H9 (cell line): ENCODE data around the gene PLEKHA7. TPM values are rescaled to one million over a fixed set of nuclear protein-coding genes. Genes with fewer than 3 reads are reported as not detected.
"Not testable (repeated sequence)": the region's sequence is repeated elsewhere in the genome, so short reads cannot be mapped to it uniquely, and the experiment has no call there.

ENCODE experiments used
- DNase-seq: peaks from one replicate; pipeline ENCODE4 v3.0.0-alpha.2; 2017
- H2AFZ ChIP-seq: one replicate; pipeline ENCODE4 v1.6.1; 2013; ENCODE audit warnings: mild to moderate bottlenecking, low read length, control low read depth, moderate library complexity
- H2AK5ac ChIP-seq: 2 replicates; pipeline ENCODE4 v1.6.1; 2013; ENCODE audit warnings: low read length, control low read depth, mixed read lengths; ENCODE audit not compliant: insufficient read length
- H2BK120ac ChIP-seq: one replicate; pipeline ENCODE4 v1.6.1; 2013; ENCODE audit warnings: low read depth, mild to moderate bottlenecking, low read length, control low read depth, inconsistent platforms; ENCODE audit not compliant: poor library complexity, severe bottlenecking
- H2BK12ac ChIP-seq: 2 replicates; pipeline ENCODE4 v1.6.1; 2013; ENCODE audit warnings: low read length, control low read depth, mixed read lengths, low read depth; ENCODE audit not compliant: insufficient read length
- H2BK15ac ChIP-seq: 2 replicates; pipeline ENCODE4 v1.6.1; 2013; ENCODE audit warnings: low read depth, low read length, control low read depth
- H2BK20ac ChIP-seq: one replicate; pipeline ENCODE4 v1.6.1; 2013; ENCODE audit warnings: low read depth, mild to moderate bottlenecking, low read length, control low read depth, inconsistent platforms; ENCODE audit not compliant: poor library complexity, severe bottlenecking
- H2BK5ac ChIP-seq: 2 replicates; pipeline ENCODE4 v1.6.1; 2013; ENCODE audit warnings: low read length, control low read depth, mixed read lengths; ENCODE audit not compliant: insufficient read length
- H3K14ac ChIP-seq: 2 replicates; pipeline ENCODE4 v1.6.1; 2013; ENCODE audit warnings: low read length, control low read depth; ENCODE audit not compliant: insufficient read depth
- H3K18ac ChIP-seq: 2 replicates; pipeline ENCODE4 v1.6.1; 2013; ENCODE audit warnings: low read depth, mild to moderate bottlenecking, mixed read lengths, low read length, control low read depth; ENCODE audit not compliant: insufficient read length
- H3K23ac ChIP-seq: 2 replicates; pipeline ENCODE4 v1.6.1; 2013; ENCODE audit warnings: low read length, control low read depth, mixed read lengths, low read depth; ENCODE audit not compliant: insufficient read length
- H3K23me2 ChIP-seq: 2 replicates; pipeline ENCODE4 v1.6.1; 2013; ENCODE audit warnings: low read depth, mild to moderate bottlenecking, mixed read lengths, low read length, control low read depth; ENCODE audit not compliant: insufficient read length, poor library complexity, severe bottlenecking
- H3K27ac ChIP-seq: 2 replicates; pipeline ENCODE4 v1.5.1; 2013; ENCODE audit warnings: low read length, control low read depth, mixed read lengths, low read depth; ENCODE audit not compliant: insufficient read length
- H3K27me3 ChIP-seq: 2 replicates; pipeline ENCODE4 v1.6.1; 2013; ENCODE audit warnings: low read length, control low read depth, inconsistent platforms; ENCODE audit not compliant: insufficient read depth
- H3K4ac ChIP-seq: 2 replicates; pipeline ENCODE4 v1.6.1; 2013; ENCODE audit warnings: low read depth, mild to moderate bottlenecking, control low read depth, inconsistent platforms, low read length, moderate library complexity
- H3K4me1 ChIP-seq: 2 replicates; pipeline ENCODE4 v1.6.1; 2013; ENCODE audit warnings: low read length, control low read depth, inconsistent platforms; ENCODE audit not compliant: insufficient read depth
- H3K4me2 ChIP-seq: 2 replicates; pipeline ENCODE4 v1.6.1; 2013; ENCODE audit warnings: low read length, control low read depth, mixed read lengths; ENCODE audit not compliant: insufficient read length, insufficient read depth
- H3K56ac ChIP-seq: 2 replicates; pipeline ENCODE4 v1.6.1; 2013; ENCODE audit warnings: low read depth, mild to moderate bottlenecking, mixed read lengths, low read length, control low read depth; ENCODE audit not compliant: insufficient read length
- H3K79me1 ChIP-seq: 2 replicates; pipeline ENCODE4 v1.6.1; 2013; ENCODE audit warnings: low read depth, mild to moderate bottlenecking, moderate library complexity, low read length, control low read depth, inconsistent platforms; ENCODE audit not compliant: insufficient read depth, poor library complexity, severe bottlenecking
- H3K79me2 ChIP-seq: 2 replicates; pipeline ENCODE4 v1.6.1; 2013; ENCODE audit warnings: low read length, control low read depth, inconsistent platforms; ENCODE audit not compliant: insufficient read depth
- H3K9ac ChIP-seq: 2 replicates; pipeline ENCODE4 v1.6.1; 2013; ENCODE audit warnings: low read length, control low read depth, mixed read lengths; ENCODE audit not compliant: insufficient read length; ENCODE audit errors: extremely low read depth
- H3K9me3 ChIP-seq: one replicate; pipeline ENCODE4 v1.6.1; 2013; ENCODE audit warnings: low read depth, low read length, inconsistent platforms; ENCODE audit not compliant: control insufficient read depth
- H3T11ph ChIP-seq: one replicate; pipeline ENCODE4 v1.6.1; 2013; ENCODE audit warnings: mild to moderate bottlenecking, low read length, control low read depth, inconsistent platforms
- H4K20me1 ChIP-seq: one replicate; pipeline ENCODE4 v1.6.1; 2013; ENCODE audit not compliant: control insufficient read depth, insufficient read length, insufficient read depth
- H4K5ac ChIP-seq: 2 replicates; pipeline ENCODE4 v1.6.1; 2013; ENCODE audit warnings: low read depth, mild to moderate bottlenecking, mixed read lengths, low read length, control low read depth; ENCODE audit not compliant: insufficient read length
- H4K8ac ChIP-seq: replicated peaks from 2 replicates; pipeline ENCODE4 v1.6.1; 2013; ENCODE audit warnings: low read length, control low read depth, mixed read lengths, low read depth; ENCODE audit not compliant: insufficient read length
- H4K91ac ChIP-seq: 2 replicates; pipeline ENCODE4 v1.6.1; 2013; ENCODE audit warnings: low read depth, mild to moderate bottlenecking, moderate library complexity, mixed read lengths, low read length, control low read depth; ENCODE audit not compliant: insufficient read length
- H3K27ac Mint-ChIP-seq, 3 experiments: 2 replicates in 2 of 3; 3 replicates in 1 of 3; pipeline ENCODE4 v1.8.0; 2020 to 2021; ENCODE audit warnings: mixed read lengths in 3 of 3, mild to moderate bottlenecking in 1 of 3, moderate library complexity in 1 of 3
- H3K27me3 Mint-ChIP-seq: 2 replicates; pipeline ENCODE4 v1.8.0; 2021; ENCODE audit warnings: low read depth, mild to moderate bottlenecking, moderate library complexity, mixed read lengths
- H3K36me3 Mint-ChIP-seq, 3 experiments: 2 replicates in 2 of 3; 3 replicates in 1 of 3; pipeline ENCODE4 v1.8.0; 2020 to 2021; ENCODE audit warnings: low read depth in 3 of 3, mixed read lengths in 3 of 3; ENCODE audit not compliant: insufficient read depth in 1 of 3
- H3K4me1 Mint-ChIP-seq, 2 experiments: 2 replicates each; pipeline ENCODE4 v1.8.0; 2020; ENCODE audit warnings: mixed read lengths in 2 of 2
- H3K4me3 Mint-ChIP-seq, 2 experiments: 2 replicates in 1 of 2; 3 replicates in 1 of 2; pipeline ENCODE4 v1.8.0; 2020 to 2021; ENCODE audit warnings: mild to moderate bottlenecking in 2 of 2, mixed read lengths in 2 of 2, moderate library complexity in 1 of 2
- H3K9me3 Mint-ChIP-seq, 2 experiments: 2 replicates in 1 of 2; 3 replicates in 1 of 2; pipeline ENCODE4 v1.8.0; 2020; ENCODE audit warnings: mild to moderate bottlenecking in 2 of 2, mixed read lengths in 2 of 2, moderate library complexity in 1 of 2
- WGBS: extraction: QIAGEN DNeasy Blood & Tissue Kit; methylation state at CpG from one replicate; pipeline ENCODE4 v1.1.7; 2013; ENCODE audit warnings: missing lambda C conversion rate, low lambda C conversion rate, mixed read lengths; ENCODE audit not compliant: insufficient read length; ENCODE audit errors: extremely low coverage; 5-methylcytosine and 5-hydroxymethylcytosine counted together
- total RNA-seq: library from RNA; stranded (reverse); gene quantifications from 2 replicates; pipeline ENCODE4 v1.2.1, GENCODE V29; 2021
- TF ChIP-seq, protein P1 (sequence below): fragments of 200-600 bp; sonication (generic); conservative IDR thresholded peaks from 3 replicates; pipeline ENCODE4 v1.8.0; 2021; ENCODE audit warnings: antibody characterized with exemption, mild to moderate bottlenecking

Gene PLEKHA7
- total RNA-seq, 1 experiment from 2014 or later = 21.0 TPM

DNA sequence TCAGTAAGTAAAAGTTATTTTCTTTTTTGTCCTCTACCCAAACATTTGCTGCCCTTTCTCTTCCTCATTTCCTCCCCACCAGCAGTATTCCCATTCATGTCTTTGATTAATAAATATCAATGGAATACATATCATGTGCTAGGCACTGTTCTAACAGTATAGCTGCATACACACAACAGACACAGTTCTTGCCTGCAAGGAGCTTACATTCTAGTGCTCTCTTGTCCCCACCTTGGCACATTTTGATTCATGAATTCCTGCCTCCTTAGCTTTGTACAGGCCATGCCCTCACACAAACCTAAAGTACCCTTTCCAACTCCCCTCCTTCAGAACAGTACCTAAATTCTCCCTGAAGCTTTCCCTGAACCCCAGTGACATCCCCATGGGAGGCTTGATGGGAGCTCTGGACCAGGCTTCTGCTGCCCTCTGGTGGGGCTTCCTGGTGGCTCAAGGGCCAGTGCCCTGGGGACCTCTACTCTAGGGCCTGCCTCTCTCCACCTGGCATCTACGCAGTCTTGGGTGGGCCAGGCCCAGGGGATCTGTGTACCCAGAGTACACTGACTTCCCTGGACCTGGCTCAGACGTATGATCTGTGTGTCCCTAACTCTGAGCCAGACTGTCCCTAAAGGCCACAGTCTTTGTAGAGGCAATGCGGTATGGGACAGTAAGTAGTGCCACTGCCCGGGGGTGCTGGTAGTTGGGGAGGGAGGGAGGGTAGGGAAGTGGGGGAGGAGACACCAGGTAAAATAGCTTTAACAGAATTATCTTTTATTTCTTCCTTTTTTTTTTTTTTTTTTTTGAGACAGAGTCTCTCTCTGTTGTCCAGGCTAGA lies 49.2 kb upstream of the PLEKHA7 start:
- TF ChIP-seq, protein P1, sequence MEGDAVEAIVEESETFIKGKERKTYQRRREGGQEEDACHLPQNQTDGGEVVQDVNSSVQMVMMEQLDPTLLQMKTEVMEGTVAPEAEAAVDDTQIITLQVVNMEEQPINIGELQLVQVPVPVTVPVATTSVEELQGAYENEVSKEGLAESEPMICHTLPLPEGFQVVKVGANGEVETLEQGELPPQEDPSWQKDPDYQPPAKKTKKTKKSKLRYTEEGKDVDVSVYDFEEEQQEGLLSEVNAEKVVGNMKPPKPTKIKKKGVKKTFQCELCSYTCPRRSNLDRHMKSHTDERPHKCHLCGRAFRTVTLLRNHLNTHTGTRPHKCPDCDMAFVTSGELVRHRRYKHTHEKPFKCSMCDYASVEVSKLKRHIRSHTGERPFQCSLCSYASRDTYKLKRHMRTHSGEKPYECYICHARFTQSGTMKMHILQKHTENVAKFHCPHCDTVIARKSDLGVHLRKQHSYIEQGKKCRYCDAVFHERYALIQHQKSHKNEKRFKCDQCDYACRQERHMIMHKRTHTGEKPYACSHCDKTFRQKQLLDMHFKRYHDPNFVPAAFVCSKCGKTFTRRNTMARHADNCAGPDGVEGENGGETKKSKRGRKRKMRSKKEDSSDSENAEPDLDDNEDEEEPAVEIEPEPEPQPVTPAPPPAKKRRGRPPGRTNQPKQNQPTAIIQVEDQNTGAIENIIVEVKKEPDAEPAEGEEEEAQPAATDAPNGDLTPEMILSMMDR = peak; percentile 95
- Mint-ChIP-seq H3K4me3 (no peak overlapping the region), H3K9me3 (no peaks in the 10 kb centered on the region), H3K36me3 (peaks cover 0 to 4% (median 0%) of the 10 kb centered on the region in 3 experiments; a peak in 2 of 7 replicates), H3K27me3 (no peaks in the 10 kb centered on the region), H3K4me1 (no peaks in the 10 kb centered on the region), H3K27ac (no peak overlapping the region)
- H2AFZ ChIP-seq = no peak overlapping the region
- no peaks in the 10 kb centered on the region; the same call in 1 of the 2 replicates for H3K27me3 ChIP-seq
- no peak overlapping the region for H3K56ac ChIP-seq
- H2BK20ac ChIP-seq = no peak overlapping the region
- no peaks in the 10 kb centered on the region for H3K9me3 ChIP-seq
- H3K79me1 ChIP-seq = no peaks in the 10 kb centered on the region
- H3K4me1 ChIP-seq = no peaks in the 10 kb centered on the region
- H2BK15ac ChIP-seq = no peak overlapping the region
- H4K5ac ChIP-seq = no peak overlapping the region
- no peaks in the 10 kb centered on the region for H3K79me2 ChIP-seq
- no peak overlapping the region for H3K4me2 ChIP-seq
- no peak overlapping the region for H2BK12ac ChIP-seq
- H4K8ac ChIP-seq = no peak overlapping the region
- no peak overlapping the region for H3K4ac ChIP-seq
- DNase-seq = peak; percentile 76
- H2BK120ac ChIP-seq = no peak overlapping the region
- no peak overlapping the region for H2AK5ac ChIP-seq
- no peak overlapping the region for H3K18ac ChIP-seq
- H3K9ac ChIP-seq = no peak overlapping the region
- H3K27ac ChIP-seq = no peak overlapping the region
- no peak overlapping the region for H2BK5ac ChIP-seq
- no peaks in the 10 kb centered on the region for H3K23me2 ChIP-seq
- WGBS = no CpG with 5 or more reads among the region's 4 CpGs
- no peak overlapping the region for H3K14ac ChIP-seq
- H4K20me1 ChIP-seq = no peaks in the 10 kb centered on the region
- no peak overlapping the region for H4K91ac ChIP-seq
- H3K23ac ChIP-seq = no peak overlapping the region
- H3T11ph ChIP-seq = no peak overlapping the region

DNA sequence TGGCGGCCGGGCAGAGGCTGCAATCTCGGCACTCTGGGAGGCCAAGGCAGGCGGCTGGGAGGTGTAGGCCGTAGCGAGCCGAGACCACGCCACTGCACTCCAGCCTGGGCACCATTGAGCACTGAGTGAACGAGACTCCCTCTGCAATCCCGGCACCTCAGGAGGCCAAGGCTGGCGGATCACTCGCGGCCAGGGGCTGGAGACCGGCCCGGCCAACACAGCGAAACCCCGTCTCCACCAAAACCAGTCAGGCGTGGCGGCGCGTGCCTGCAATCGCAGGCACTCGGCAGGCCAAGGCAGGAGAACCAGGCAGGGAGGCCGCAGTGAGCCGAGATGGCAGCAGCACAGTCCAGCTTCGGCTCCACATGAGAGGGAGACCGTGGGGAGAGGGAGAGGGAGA lies 36.9 kb upstream of the PLEKHA7 start:
- H3K4me3 Mint-ChIP-seq, H2AK5ac ChIP-seq, H3K4me2 ChIP-seq, H4K8ac ChIP-seq, H3K23me2 ChIP-seq, H4K20me1 ChIP-seq, H4K5ac ChIP-seq, H3K4me1 Mint-ChIP-seq, H3K27me3 ChIP-seq, H3K9me3 ChIP-seq, H3T11ph ChIP-seq, H3K23ac ChIP-seq, H3K4me1 ChIP-seq, H2BK5ac ChIP-seq, H3K27ac Mint-ChIP-seq, H3K56ac ChIP-seq, DNase-seq, H2AFZ ChIP-seq, H3K79me2 ChIP-seq, H2BK15ac ChIP-seq, H3K27me3 Mint-ChIP-seq, H2BK120ac ChIP-seq, H3K79me1 ChIP-seq, H2BK20ac ChIP-seq, H3K18ac ChIP-seq, H2BK12ac ChIP-seq, H3K9ac ChIP-seq, H3K4ac ChIP-seq, H4K91ac ChIP-seq, H3K14ac ChIP-seq, H3K27ac ChIP-seq: not testable (repeated sequence)
- WGBS = no CpG with 5 or more reads among the region's 27 CpGs
- Mint-ChIP-seq H3K36me3 (peaks cover 13 to 16% (median 14%) of the 10 kb centered on the region in 3 experiments), H3K9me3 (peaks cover 17 to 18% of the 10 kb centered on the region in 2 experiments)
